Endothelial cell (in vitro differentiated cells): ENCODE data around the gene CBL. TPM values are rescaled to one million over a fixed set of nuclear protein-coding genes. Genes with fewer than 3 reads are reported as not detected.
A peak's percentile ranks its signal among the peaks of the same experiment; 100 is the strongest.

Experiments
- DNase-seq: peaks from one replicate; pipeline ENCODE4 v3.0.0; 2021; ENCODE audit warnings: low spot score
- H3K27ac Mint-ChIP-seq: one replicate; pipeline ENCODE4 v1.8.0; 2021; ENCODE audit warnings: mixed read lengths, inconsistent platforms; ENCODE audit not compliant: unreplicated experiment
- H3K27me3 Mint-ChIP-seq: one replicate; pipeline ENCODE4 v1.8.0; 2021; ENCODE audit warnings: mild to moderate bottlenecking, moderate library complexity, mixed read lengths, inconsistent platforms; ENCODE audit not compliant: unreplicated experiment
- H3K36me3 Mint-ChIP-seq: one replicate; pipeline ENCODE4 v1.8.0; 2021; ENCODE audit warnings: mild to moderate bottlenecking, low read depth, mixed read lengths, inconsistent platforms; ENCODE audit not compliant: unreplicated experiment
- H3K4me1 Mint-ChIP-seq: one replicate; pipeline ENCODE4 v1.8.0; 2021; ENCODE audit warnings: mild to moderate bottlenecking, mixed read lengths, inconsistent platforms; ENCODE audit not compliant: unreplicated experiment
- H3K4me3 Mint-ChIP-seq: one replicate; pipeline ENCODE4 v1.8.0; 2021; ENCODE audit warnings: mild to moderate bottlenecking, mixed read lengths, inconsistent platforms; ENCODE audit not compliant: unreplicated experiment
- H3K9me3 Mint-ChIP-seq: one replicate; pipeline ENCODE4 v1.8.0; 2021; ENCODE audit warnings: mixed read lengths, inconsistent platforms; ENCODE audit not compliant: unreplicated experiment
- CTCF ChIP-seq: fragments of 200-600 bp; sonication (generic); IDR thresholded peaks from one replicate; pipeline ENCODE4 v1.5.0; 2021; ENCODE audit warnings: antibody characterized with exemption; ENCODE audit not compliant: unreplicated experiment
- total RNA-seq: library from RNA; stranded (reverse); fragmentation: NEBNext Ultra II Directional; extraction: Animal tissue kit (Norgen Biotek cat#: 25700); gene quantifications from one replicate; pipeline ENCODE4 v1.2.1, GENCODE V29; 2021; ENCODE audit not compliant: unreplicated experiment

Gene CBL
- total RNA-seq, 1 donor from 2014 or later: 47.5 TPM

- peaks cover 24% of the 10 kb centered on the region for H3K4me1 Mint-ChIP-seq
- peaks cover 8% of the 10 kb centered on the region for H3K27me3 Mint-ChIP-seq
- H3K36me3 Mint-ChIP-seq: no peaks in the 10 kb centered on the region
- DNase-seq: no peak
- no peak overlapping the region for H3K27ac Mint-ChIP-seq
- H3K9me3 Mint-ChIP-seq: no peaks in the 10 kb centered on the region
- TF ChIP-seq CTCF: no peak
- H3K4me3 Mint-ChIP-seq: no peak overlapping the region
These were observed 116.9 kb downstream of the CBL start for GRCh38 chr11:119322921-119323531.

- Mint-ChIP-seq H3K9me3 (no peaks in the 10 kb centered on the region), H3K36me3 (no peaks in the 10 kb centered on the region), H3K27me3 (peaks cover 7% of the 10 kb centered on the region), H3K4me3 (no peak overlapping the region), H3K27ac (no peak overlapping the region), H3K4me1 (peaks cover 22% of the 10 kb centered on the region)
- peak; percentile 84 for DNase-seq
- TF ChIP-seq CTCF: peak; percentile 85
These were observed 117.4 kb downstream of the CBL start for GRCh38 chr11:119323532-119324033.

GRCh38 chr11:119324189-119324588 lies 118.0 kb downstream of the CBL start:
- no peak overlapping the region for H3K4me3 Mint-ChIP-seq
- H3K4me1 Mint-ChIP-seq: peaks cover 16% of the 10 kb centered on the region
- TF ChIP-seq CTCF: no peak
- no peaks in the 10 kb centered on the region for H3K36me3 Mint-ChIP-seq
- peaks cover 6% of the 10 kb centered on the region for H3K27me3 Mint-ChIP-seq
- no peak overlapping the region for H3K27ac Mint-ChIP-seq
- no peaks in the 10 kb centered on the region for H3K9me3 Mint-ChIP-seq
- no peak for DNase-seq

- H3K9me3 Mint-ChIP-seq: no peaks in the 10 kb centered on the region
- TF ChIP-seq CTCF: no peak
- H3K4me1 Mint-ChIP-seq: no peaks in the 10 kb centered on the region
- DNase-seq: no peak
- no peak overlapping the region for H3K4me3 Mint-ChIP-seq
- no peak overlapping the region for H3K27ac Mint-ChIP-seq
- no peaks in the 10 kb centered on the region for H3K27me3 Mint-ChIP-seq
- H3K36me3 Mint-ChIP-seq: no peaks in the 10 kb centered on the region
These were observed 123.2 kb downstream of the CBL start for GRCh38 chr11:119329320-119329719.

- no peaks in the 10 kb centered on the region for H3K9me3 Mint-ChIP-seq
- no peak overlapping the region for H3K4me3 Mint-ChIP-seq
- no peak for DNase-seq
- peaks cover 7% of the 10 kb centered on the region for H3K4me1 Mint-ChIP-seq
- no peaks in the 10 kb centered on the region for H3K36me3 Mint-ChIP-seq
- no peaks in the 10 kb centered on the region for H3K27me3 Mint-ChIP-seq
- TF ChIP-seq CTCF: no peak
- H3K27ac Mint-ChIP-seq: no peak overlapping the region
These were observed 124.1 kb downstream of the CBL start for GRCh38 chr11:119330237-119330636.
